Measurements from ENCODE around the gene HIVEP2.
A peak's percentile ranks its signal among the peaks of the same experiment; 100 is the strongest.

HIVEP2 gene

GRCh38 chr6:142857796-142858555 lies 87.0 kb downstream of the HIVEP2 start:
- no peak for DNase-seq

GRCh38 chr6:142857233-142857761 lies 87.7 kb downstream of the HIVEP2 start:
- DNase-seq, result no peak

- DNase-seq, result no peak
Observed at GRCh38 chr6:142856624-142857232, 88.2 kb downstream of the HIVEP2 start.

- DNase-seq, result no peak
Observed at GRCh38 chr6:142855893-142856623, 88.9 kb downstream of the HIVEP2 start.

GRCh38 chr6:142854589-142855488 lies 90.1 kb downstream of the HIVEP2 start:
- DNase-seq, result no peak

- DNase-seq, result no peak
Observed at GRCh38 chr6:142853244-142854180, 91.5 kb downstream of the HIVEP2 start.

- peak; percentile 58 to 80 for DNase-seq
Observed at GRCh38 chr6:142851601-142852000, 93.4 kb downstream of the HIVEP2 start.

- DNase-seq, result peak; percentile 32 to 76
Observed at GRCh38 chr6:142850679-142851423, 94.1 kb downstream of the HIVEP2 start.

- no peak for DNase-seq
Observed at GRCh38 chr6:142848976-142849375, 96.0 kb downstream of the HIVEP2 start.

GRCh38 chr6:142848156-142848555 lies 96.8 kb downstream of the HIVEP2 start:
- no peak for DNase-seq

GRCh38 chr6:142846883-142847287 lies 98.1 kb downstream of the HIVEP2 start:
- DNase-seq, result peak; percentile 28 to 68

GRCh38 chr6:142846459-142846831 lies 98.5 kb downstream of the HIVEP2 start:
- DNase-seq, result peak in 1 of 2 experiments; percentile 30

GRCh38 chr6:142845624-142846458 lies 99.1 kb downstream of the HIVEP2 start:
- peak; percentile 31 to 68 for DNase-seq

- DNase-seq, result peak in 1 of 2 experiments; percentile 37
Observed at GRCh38 chr6:142845143-142845571, 99.8 kb downstream of the HIVEP2 start.

- no peak for DNase-seq
Observed at GRCh38 chr6:142844065-142844755, 100.8 kb downstream of the HIVEP2 start.

GRCh38 chr6:142843361-142843760 lies 101.6 kb downstream of the HIVEP2 start:
- DNase-seq, result no peak

- DNase-seq, result no peak
Observed at GRCh38 chr6:142842418-142843261, 102.3 kb downstream of the HIVEP2 start.

GRCh38 chr6:142841915-142842314 lies 103.1 kb downstream of the HIVEP2 start:
- DNase-seq, result no peak

Measured in NCI-H524 (cell line).